SK-N-SH treated with all-trans-retinoic acid at 6 μM for 48 hours (cell line): ENCODE data around the gene SYT8.

Source experiments
- ATAC-seq: fragments of 200-7000 bp; cut with Tn5 transposase; 3 replicates; pipeline ENCODE4 v1.9.1; 2020; ENCODE audit warnings: mild to moderate bottlenecking, moderate library complexity
- ARNTL ChIP-seq: fragments of 450-650 bp; formaldehyde crosslinking; IDR thresholded peaks from 2 replicates; pipeline ENCODE4 v1.5.0; 2020; ENCODE audit warnings: low read depth, mild to moderate bottlenecking, moderate library complexity, borderline replicate concordance
- BACH2 ChIP-seq: fragments of 250-450 bp; sonication (Bioruptor Pico); IDR thresholded peaks from 2 replicates; pipeline ENCODE4 v1.9.0; 2021; ENCODE audit warnings: mild to moderate bottlenecking, borderline replicate concordance
- CSRNP3 ChIP-seq: fragments of 250-450 bp; sonication (Bioruptor Pico); IDR thresholded peaks from 2 replicates; pipeline ENCODE4 v1.5.1; 2021; ENCODE audit warnings: mild to moderate bottlenecking, moderate library complexity
- ESRRG ChIP-seq: fragments of 250-450 bp; sonication (Bioruptor Pico); IDR thresholded peaks from 2 replicates; pipeline ENCODE4 v1.6.1; 2021; ENCODE audit warnings: mild to moderate bottlenecking
- OSR1 ChIP-seq: fragments of 250-450 bp; sonication (Bioruptor Pico); IDR thresholded peaks from 2 replicates; pipeline ENCODE4 v1.8.0; 2022; ENCODE audit warnings: moderate library complexity, mild to moderate bottlenecking, inconsistent platforms
- PATZ1 ChIP-seq: fragments of 250-450 bp; sonication (Bioruptor Pico); IDR thresholded peaks from 2 replicates; pipeline ENCODE4 v1.8.0; 2020; ENCODE audit warnings: mild to moderate bottlenecking, moderate library complexity, borderline replicate concordance
- POU6F1 ChIP-seq: fragments of 250-450 bp; sonication (Bioruptor Pico); IDR thresholded peaks from 2 replicates; pipeline ENCODE4 v1.8.0; 2021; ENCODE audit warnings: low read depth, mild to moderate bottlenecking, moderate library complexity, borderline replicate concordance
- PPARA ChIP-seq: fragments of 250-450 bp; sonication (Bioruptor Pico); IDR thresholded peaks from 2 replicates; pipeline ENCODE4 v1.5.0; 2020; ENCODE audit warnings: mild to moderate bottlenecking, borderline replicate concordance
- RARB ChIP-seq: fragments of 250-450 bp; sonication (Bioruptor Pico); IDR thresholded peaks from 2 replicates; pipeline ENCODE4 v1.8.0; 2021; ENCODE audit warnings: mild to moderate bottlenecking, moderate library complexity
- TCF4 ChIP-seq: fragments of 250-450 bp; sonication (Bioruptor Pico); IDR thresholded peaks from 2 replicates; pipeline ENCODE4 v1.8.0; 2021; ENCODE audit warnings: mild to moderate bottlenecking, moderate library complexity, borderline replicate concordance
- TOX ChIP-seq: fragments of 250-450 bp; sonication (Bioruptor Pico); IDR thresholded peaks from 2 replicates; pipeline ENCODE4 v1.8.0; 2021; ENCODE audit warnings: mild to moderate bottlenecking, moderate library complexity, borderline replicate concordance
- ZC3H10 ChIP-seq: fragments of 250-450 bp; sonication (Bioruptor Pico); IDR thresholded peaks from 2 replicates; pipeline ENCODE4 v1.5.1; 2021; ENCODE audit warnings: mild to moderate bottlenecking, moderate library complexity
- ZFP3 ChIP-seq: fragments of 250-450 bp; sonication (Bioruptor Pico); IDR thresholded peaks from 2 replicates; pipeline ENCODE4 v1.5.0; 2020; ENCODE audit warnings: mild to moderate bottlenecking, moderate library complexity
- ZFP30 ChIP-seq: fragments of 450-650 bp; formaldehyde crosslinking; IDR thresholded peaks from 2 replicates; pipeline ENCODE4 v1.5.0; 2022; ENCODE audit warnings: mild to moderate bottlenecking, moderate library complexity
- ZNF565 ChIP-seq: fragments of 450-650 bp; formaldehyde crosslinking; conservative IDR thresholded peaks from 2 replicates; pipeline ENCODE4 v1.5.0; 2020; ENCODE audit warnings: low read depth, mild to moderate bottlenecking, moderate library complexity
- ZNF70 ChIP-seq: fragments of 450-650 bp; formaldehyde crosslinking; IDR thresholded peaks from 2 replicates; pipeline ENCODE4 v1.5.0; 2020; ENCODE audit warnings: mild to moderate bottlenecking, moderate library complexity
- ZNF8 ChIP-seq: fragments of 450-650 bp; formaldehyde crosslinking; IDR thresholded peaks from 2 replicates; pipeline ENCODE4 v1.5.0; 2020; ENCODE audit warnings: mild to moderate bottlenecking, moderate library complexity
- TF ChIP-seq, protein P1 (sequence below): fragments of 250-450 bp; sonication (Bioruptor Pico); IDR thresholded peaks from 2 replicates; pipeline ENCODE4 v1.5.0; 2020; ENCODE audit warnings: mild to moderate bottlenecking, moderate library complexity
- TF ChIP-seq, protein P2 (sequence below): fragments of 250-450 bp; sonication (Bioruptor Pico); IDR thresholded peaks from 2 replicates; pipeline ENCODE4 v1.5.1; 2020; ENCODE audit warnings: low read depth, mild to moderate bottlenecking, moderate library complexity

The SYT8 gene

DNA sequence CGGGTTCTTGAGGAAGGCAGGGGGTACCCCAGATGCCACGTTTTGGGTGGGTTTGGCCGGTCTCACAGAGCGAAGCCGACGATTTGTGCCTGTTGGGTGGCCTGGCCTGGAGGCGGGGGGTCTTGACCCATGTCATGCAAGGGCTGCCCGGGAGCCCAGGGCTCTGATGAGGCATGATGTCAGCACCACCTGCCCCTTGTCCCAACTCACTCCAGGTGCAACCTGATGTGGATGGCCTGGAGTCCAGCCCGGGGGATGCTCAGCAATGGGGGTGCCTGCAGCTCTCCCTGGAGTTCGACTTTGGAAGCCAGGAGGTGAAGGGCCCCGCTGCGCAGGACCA lies 851 bp downstream of the SYT8 start:
- ATAC-seq = no peak
- no peak for TF ChIP-seq ZNF8
- no peak for TF ChIP-seq ZNF565 (CRISPR knock-in tag)
- no peak for TF ChIP-seq BACH2 (CRISPR knock-in tag)
- TF ChIP-seq, protein P1, sequence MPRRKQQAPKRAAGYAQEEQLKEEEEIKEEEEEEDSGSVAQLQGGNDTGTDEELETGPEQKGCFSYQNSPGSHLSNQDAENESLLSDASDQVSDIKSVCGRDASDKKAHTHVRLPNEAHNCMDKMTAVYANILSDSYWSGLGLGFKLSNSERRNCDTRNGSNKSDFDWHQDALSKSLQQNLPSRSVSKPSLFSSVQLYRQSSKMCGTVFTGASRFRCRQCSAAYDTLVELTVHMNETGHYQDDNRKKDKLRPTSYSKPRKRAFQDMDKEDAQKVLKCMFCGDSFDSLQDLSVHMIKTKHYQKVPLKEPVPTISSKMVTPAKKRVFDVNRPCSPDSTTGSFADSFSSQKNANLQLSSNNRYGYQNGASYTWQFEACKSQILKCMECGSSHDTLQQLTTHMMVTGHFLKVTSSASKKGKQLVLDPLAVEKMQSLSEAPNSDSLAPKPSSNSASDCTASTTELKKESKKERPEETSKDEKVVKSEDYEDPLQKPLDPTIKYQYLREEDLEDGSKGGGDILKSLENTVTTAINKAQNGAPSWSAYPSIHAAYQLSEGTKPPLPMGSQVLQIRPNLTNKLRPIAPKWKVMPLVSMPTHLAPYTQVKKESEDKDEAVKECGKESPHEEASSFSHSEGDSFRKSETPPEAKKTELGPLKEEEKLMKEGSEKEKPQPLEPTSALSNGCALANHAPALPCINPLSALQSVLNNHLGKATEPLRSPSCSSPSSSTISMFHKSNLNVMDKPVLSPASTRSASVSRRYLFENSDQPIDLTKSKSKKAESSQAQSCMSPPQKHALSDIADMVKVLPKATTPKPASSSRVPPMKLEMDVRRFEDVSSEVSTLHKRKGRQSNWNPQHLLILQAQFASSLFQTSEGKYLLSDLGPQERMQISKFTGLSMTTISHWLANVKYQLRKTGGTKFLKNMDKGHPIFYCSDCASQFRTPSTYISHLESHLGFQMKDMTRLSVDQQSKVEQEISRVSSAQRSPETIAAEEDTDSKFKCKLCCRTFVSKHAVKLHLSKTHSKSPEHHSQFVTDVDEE (CRISPR knock-in tag) = no peak
- TF ChIP-seq OSR1 (CRISPR knock-in tag) = no peak
- no peak for TF ChIP-seq ZC3H10 (CRISPR knock-in tag)
- TF ChIP-seq RARB (CRISPR knock-in tag) = no peak
- TF ChIP-seq ARNTL (CRISPR knock-in tag) = no peak
- TF ChIP-seq, protein P2, sequence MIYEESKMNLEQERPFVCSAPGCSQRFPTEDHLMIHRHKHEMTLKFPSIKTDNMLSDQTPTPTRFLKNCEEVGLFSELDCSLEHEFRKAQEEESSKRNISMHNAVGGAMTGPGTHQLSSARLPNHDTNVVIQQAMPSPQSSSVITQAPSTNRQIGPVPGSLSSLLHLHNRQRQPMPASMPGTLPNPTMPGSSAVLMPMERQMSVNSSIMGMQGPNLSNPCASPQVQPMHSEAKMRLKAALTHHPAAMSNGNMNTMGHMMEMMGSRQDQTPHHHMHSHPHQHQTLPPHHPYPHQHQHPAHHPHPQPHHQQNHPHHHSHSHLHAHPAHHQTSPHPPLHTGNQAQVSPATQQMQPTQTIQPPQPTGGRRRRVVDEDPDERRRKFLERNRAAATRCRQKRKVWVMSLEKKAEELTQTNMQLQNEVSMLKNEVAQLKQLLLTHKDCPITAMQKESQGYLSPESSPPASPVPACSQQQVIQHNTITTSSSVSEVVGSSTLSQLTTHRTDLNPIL = no peak

GRCh38 chr11:1836011-1836945 lies 1.5 kb downstream of the SYT8 start:
- ATAC-seq = no peak
- TF ChIP-seq PATZ1 (no peak), BACH2 (CRISPR knock-in tag) (no peak), OSR1 (CRISPR knock-in tag) (no peak), POU6F1 (CRISPR knock-in tag) (no peak), ZFP3 (no peak), PPARA (CRISPR knock-in tag) (no peak), CSRNP3 (no peak), ZFP30 (CRISPR knock-in tag) (no peak), TCF4 (CRISPR knock-in tag) (no peak), ZNF565 (CRISPR knock-in tag) (no peak), ZNF70 (CRISPR knock-in tag) (no peak), ESRRG (CRISPR knock-in tag) (no peak), ZNF8 (no peak), TOX (CRISPR knock-in tag) (no peak), ARNTL (CRISPR knock-in tag) (no peak)
- TF ChIP-seq, protein P2 = no peak
- TF ChIP-seq, protein P1 (CRISPR knock-in tag) = no peak
